ENCODE measurements around the gene PTHLH. TPM values are rescaled to one million over a fixed set of nuclear protein-coding genes. Genes with fewer than 3 reads are reported as not detected.

Gene PTHLH
- total RNA-seq, 1 experiment from 2014 or later = 0.35 TPM

DNA sequence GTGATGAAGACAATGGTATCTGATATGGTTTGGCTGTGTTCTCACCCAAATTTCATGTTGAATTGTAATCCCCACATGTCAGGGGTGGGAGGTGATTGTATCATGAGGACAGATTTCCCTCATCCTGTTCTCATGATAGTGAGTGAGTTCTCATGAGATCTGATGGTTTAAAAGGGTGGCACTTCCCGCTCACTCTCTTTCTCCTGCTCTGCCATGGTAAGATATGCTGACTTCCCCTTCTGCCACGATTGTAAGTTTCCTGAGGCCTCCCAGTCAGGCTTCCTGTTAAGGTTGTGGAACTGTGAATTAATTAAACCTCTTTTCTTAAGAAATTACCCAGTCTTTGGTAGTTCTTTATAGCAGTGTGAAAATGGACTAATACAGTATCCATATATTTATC is 25.6 kb upstream of the PTHLH start:
- no peak overlapping the region for H4K91ac ChIP-seq (ENCODE audit: insufficient read length, low read depth, low read length)
- Mint-ChIP-seq H3K27ac (no peak overlapping the region), H3K27me3 (ENCODE audit: low read depth) (no peaks in the 10 kb centered on the region; the same call in none of the 2 replicates), H3K9me3 (no peaks in the 10 kb centered on the region; a peak in 1 of 5 replicates), H3K4me1 (peaks cover 17 to 18% of the 10 kb centered on the region in 2 experiments), H3K4me3 (no peak overlapping the region), H3K36me3 (ENCODE audit: insufficient read depth in 1 of 3, low read depth in 3 of 3) (no peaks in the 10 kb centered on the region; a peak in 1 of 7 replicates)
- peaks cover 5% of the 10 kb centered on the region for H3K4me1 ChIP-seq (ENCODE audit: insufficient read depth, low read length)
- H3K4me2 ChIP-seq (ENCODE audit: insufficient read depth, insufficient read length, low read length) = no peak overlapping the region
- no peak overlapping the region for H3T11ph ChIP-seq (ENCODE audit: low read length)
- no peak overlapping the region for H3K56ac ChIP-seq (ENCODE audit: insufficient read length, low read depth, low read length)
- H3K4ac ChIP-seq (ENCODE audit: low read depth, low read length) = no peak overlapping the region
- H3K27ac ChIP-seq (ENCODE audit: insufficient read length, low read depth, low read length) = no peak overlapping the region
- no peaks in the 10 kb centered on the region for H3K23me2 ChIP-seq (ENCODE audit: insufficient read length, low read depth, low read length, poor library complexity, severe bottlenecking)
- no peak overlapping the region for H2BK120ac ChIP-seq (ENCODE audit: low read depth, low read length, poor library complexity, severe bottlenecking)
- no peak overlapping the region for H3K18ac ChIP-seq (ENCODE audit: insufficient read length, low read depth, low read length)
- no peak overlapping the region for H2AK5ac ChIP-seq (ENCODE audit: insufficient read length, low read length)
- no peaks in the 10 kb centered on the region for H3K9me3 ChIP-seq (ENCODE audit: control insufficient read depth, low read depth, low read length)
- no peak overlapping the region for H3K14ac ChIP-seq (ENCODE audit: insufficient read depth, low read length)
- H3K9ac ChIP-seq (ENCODE audit: extremely low read depth, insufficient read length, low read length) = no peak overlapping the region
- H3K23ac ChIP-seq (ENCODE audit: insufficient read length, low read depth, low read length) = no peak overlapping the region
- H4K5ac ChIP-seq (ENCODE audit: insufficient read length, low read depth, low read length) = no peak overlapping the region
- DNase-seq = no peak
- H3K27me3 ChIP-seq (ENCODE audit: insufficient read depth, low read length) = no peaks in the 10 kb centered on the region
- TF ChIP-seq, protein P1, sequence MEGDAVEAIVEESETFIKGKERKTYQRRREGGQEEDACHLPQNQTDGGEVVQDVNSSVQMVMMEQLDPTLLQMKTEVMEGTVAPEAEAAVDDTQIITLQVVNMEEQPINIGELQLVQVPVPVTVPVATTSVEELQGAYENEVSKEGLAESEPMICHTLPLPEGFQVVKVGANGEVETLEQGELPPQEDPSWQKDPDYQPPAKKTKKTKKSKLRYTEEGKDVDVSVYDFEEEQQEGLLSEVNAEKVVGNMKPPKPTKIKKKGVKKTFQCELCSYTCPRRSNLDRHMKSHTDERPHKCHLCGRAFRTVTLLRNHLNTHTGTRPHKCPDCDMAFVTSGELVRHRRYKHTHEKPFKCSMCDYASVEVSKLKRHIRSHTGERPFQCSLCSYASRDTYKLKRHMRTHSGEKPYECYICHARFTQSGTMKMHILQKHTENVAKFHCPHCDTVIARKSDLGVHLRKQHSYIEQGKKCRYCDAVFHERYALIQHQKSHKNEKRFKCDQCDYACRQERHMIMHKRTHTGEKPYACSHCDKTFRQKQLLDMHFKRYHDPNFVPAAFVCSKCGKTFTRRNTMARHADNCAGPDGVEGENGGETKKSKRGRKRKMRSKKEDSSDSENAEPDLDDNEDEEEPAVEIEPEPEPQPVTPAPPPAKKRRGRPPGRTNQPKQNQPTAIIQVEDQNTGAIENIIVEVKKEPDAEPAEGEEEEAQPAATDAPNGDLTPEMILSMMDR (conservative IDR thresholded peaks at IDR 0.05) = no peak
- no peak overlapping the region for H2AFZ ChIP-seq (ENCODE audit: low read length)
- H4K20me1 ChIP-seq (ENCODE audit: control insufficient read depth, insufficient read depth, insufficient read length) = no peaks in the 10 kb centered on the region
- WGBS (ENCODE audit: extremely low coverage, insufficient read length, low lambda C conversion rate) = no CpG with 5 or more reads among the region's 2 CpGs
- no peak overlapping the region for H2BK20ac ChIP-seq (ENCODE audit: low read depth, low read length, poor library complexity, severe bottlenecking)
- no peak overlapping the region for H2BK12ac ChIP-seq (ENCODE audit: insufficient read length, low read depth, low read length)
- no peak overlapping the region for H4K8ac ChIP-seq (replicated peaks; ENCODE audit: insufficient read length, low read depth, low read length)
- no peaks in the 10 kb centered on the region for H3K79me2 ChIP-seq (ENCODE audit: insufficient read depth, low read length)
- no peaks in the 10 kb centered on the region for H3K79me1 ChIP-seq (ENCODE audit: insufficient read depth, low read depth, low read length, poor library complexity, severe bottlenecking)
- no peak overlapping the region for H2BK15ac ChIP-seq (ENCODE audit: low read depth, low read length)
- no peak overlapping the region for H2BK5ac ChIP-seq (ENCODE audit: insufficient read length, low read length)

All from H9 (cell line).